ENCODE data around the gene DGCR6L. TPM values are rescaled to one million over a fixed set of nuclear protein-coding genes. Genes with fewer than 3 reads are reported as not detected.
A peak's percentile ranks its signal among the peaks of the same experiment; 100 is the strongest.
"Not testable (repeated sequence)": the region's sequence is repeated elsewhere in the genome, so short reads cannot be mapped to it uniquely, and the experiment has no call there.

DGCR6L gene
- total and polyA plus RNA-seq, 5 experiments from 2014 or later = 36.1 to 144 (median 104) TPM

DNA sequence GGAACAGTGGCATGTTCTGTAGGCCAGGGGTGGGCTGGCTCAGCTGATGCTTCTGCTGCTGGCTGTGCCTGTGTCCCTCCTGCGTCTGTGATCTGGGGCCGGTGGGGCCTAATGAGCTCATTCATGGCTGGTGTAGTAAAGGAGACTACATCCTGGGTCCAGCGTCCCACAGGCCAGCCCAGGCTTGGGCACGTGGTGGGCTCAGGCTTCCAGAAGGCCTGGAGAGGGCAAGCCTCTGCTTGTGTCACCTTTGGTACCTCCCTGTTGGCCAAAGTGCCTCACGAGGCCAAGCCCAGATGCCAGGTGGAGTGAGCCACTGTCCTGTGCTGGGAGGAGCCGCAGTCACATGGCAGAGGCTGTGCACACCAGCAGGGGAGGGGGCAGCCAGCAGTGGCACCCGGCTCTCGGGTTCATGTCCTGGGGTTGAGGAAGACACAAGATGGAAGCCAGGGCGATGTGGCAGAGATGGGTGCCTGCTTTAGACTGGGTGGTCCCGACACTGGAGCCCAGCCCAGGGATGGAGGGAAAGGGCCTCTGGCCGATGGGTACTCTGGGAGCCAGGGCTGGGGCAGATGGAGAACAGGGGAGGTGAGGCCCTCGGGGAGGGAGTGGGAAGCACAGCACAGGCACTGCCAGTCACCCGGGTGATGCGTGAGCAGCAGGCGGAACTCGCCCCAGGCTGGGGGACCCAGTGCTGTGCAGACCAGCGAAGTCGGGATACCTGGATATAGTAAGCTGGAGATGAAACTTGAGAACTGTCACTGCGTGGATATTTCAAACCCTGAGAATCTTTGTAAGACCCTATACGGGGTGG lies 8.4 kb downstream of the DGCR6L start:
- H3K9me3 Mint-ChIP-seq, H3K36me3 Mint-ChIP-seq, POLR2A ChIA-PET, H3K4me3 Mint-ChIP-seq, H3K4me1 Mint-ChIP-seq, H3K27me3 Mint-ChIP-seq, ATAC-seq: not testable (repeated sequence)
- peak overlapping the region in 3 of 10 donors; percentile 20 to 80 (median 67) for H3K27ac Mint-ChIP-seq
- peak in 1 of 10 donors; percentile 35 for DNase-seq

DNA sequence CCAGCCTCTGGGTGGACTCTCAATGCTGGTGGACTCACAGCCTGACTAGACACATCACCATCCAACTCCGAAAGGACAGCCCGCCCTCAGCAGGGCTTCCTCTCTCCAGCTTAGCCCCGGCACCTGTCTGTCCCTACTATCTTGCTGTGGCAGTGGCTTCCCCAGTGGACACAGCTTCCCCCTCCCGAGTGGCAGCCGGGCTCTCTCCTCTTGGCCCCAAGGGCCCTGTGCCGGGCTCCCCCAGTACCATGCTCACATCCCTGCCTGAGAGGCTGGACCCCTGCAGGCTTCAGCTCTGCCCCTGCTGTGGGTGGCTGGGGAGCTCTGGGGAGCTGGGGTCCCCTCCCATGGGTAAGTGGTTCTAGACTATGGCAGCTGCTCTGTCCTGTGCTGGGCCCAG lies 9.1 kb downstream of the DGCR6L start:
- DNase-seq = peak in 1 of 10 donors; percentile 42
- H3K27me3 Mint-ChIP-seq = not testable (repeated sequence)

DNA sequence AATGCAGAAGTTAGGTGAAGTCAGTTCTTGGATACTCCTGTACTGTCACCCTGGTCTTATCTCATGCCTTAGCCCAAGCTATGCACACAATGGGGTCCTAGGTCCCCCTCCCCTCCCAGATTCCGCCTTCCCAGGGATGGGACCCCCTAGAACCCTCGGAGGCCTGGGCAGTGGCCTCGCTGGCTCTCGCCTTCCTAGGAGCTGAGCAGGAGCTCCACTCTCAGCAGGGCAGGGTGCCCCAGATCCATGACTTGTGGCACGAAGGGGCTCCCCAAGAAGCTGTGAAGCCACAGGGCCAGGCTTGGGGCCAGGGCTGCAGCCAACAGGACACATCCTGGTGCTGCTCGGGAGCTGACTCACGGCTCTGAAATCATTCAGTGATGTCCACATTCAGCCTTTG lies 9.7 kb downstream of the DGCR6L start:
- H3K9me3 Mint-ChIP-seq, ATAC-seq, H3K27ac Mint-ChIP-seq, H3K4me1 Mint-ChIP-seq, H3K27me3 Mint-ChIP-seq, H3K4me3 Mint-ChIP-seq, H3K36me3 Mint-ChIP-seq, DNase-seq, POLR2A ChIA-PET: not testable (repeated sequence)

More for the DNA sequence above, 9.1 kb downstream of the DGCR6L start:
- H3K27ac Mint-ChIP-seq = peak overlapping the region in 4 of 10 donors; percentile 17 to 67 (median 38)
- H3K4me3 Mint-ChIP-seq, H3K9me3 Mint-ChIP-seq, H3K4me1 Mint-ChIP-seq, H3K36me3 Mint-ChIP-seq, ATAC-seq, POLR2A ChIA-PET: not testable (repeated sequence)

DNA sequence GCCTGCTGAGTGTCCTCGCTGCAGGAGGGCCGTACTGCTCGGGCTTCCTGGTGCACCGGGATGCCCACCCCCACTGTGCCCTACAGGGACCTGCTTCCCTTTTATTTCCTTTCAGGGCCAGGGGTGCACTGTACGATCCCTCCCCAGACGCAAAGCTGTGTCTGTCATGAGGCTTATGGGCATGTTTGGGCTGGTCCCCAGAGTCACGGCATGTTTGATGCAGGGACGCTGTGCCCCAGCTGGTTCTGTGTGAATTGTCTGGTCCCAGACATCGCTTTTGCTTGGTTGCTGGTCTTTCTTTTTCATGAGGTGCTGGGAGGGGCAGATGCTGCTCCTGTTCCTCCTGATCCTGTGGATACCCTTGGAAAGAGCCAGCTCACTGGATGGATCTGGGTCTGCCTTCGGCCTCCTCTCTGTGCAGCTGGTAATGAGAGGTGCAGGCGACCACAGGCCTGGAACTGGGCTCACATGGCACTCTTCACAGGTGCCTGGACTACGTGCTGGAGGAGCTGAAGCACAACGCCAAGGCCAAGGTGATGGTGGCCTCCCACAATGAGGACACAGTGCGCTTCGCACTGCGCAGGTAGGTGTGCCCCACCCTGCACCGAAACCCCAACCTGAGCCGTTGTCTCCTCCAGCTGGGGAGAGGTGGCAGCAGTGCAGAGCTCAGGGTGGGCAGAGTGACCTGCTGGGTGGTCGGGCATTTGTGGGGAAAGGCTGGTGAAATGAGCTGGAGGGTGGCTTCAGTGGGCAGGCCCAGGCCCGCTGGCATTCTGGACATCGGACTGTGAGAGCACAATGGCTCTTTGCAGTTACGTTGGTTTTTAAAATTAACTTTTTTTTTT lies 10.8 kb downstream of the DGCR6L start:
- peak overlapping the region in 2 of 10 donors; percentile 38 to 40 for H3K4me3 Mint-ChIP-seq
- H3K27me3 Mint-ChIP-seq, POLR2A ChIA-PET, H3K9me3 Mint-ChIP-seq, H3K4me1 Mint-ChIP-seq, ATAC-seq, H3K36me3 Mint-ChIP-seq: not testable (repeated sequence)
- peak in 1 of 10 donors; percentile 36 for DNase-seq
- H3K27ac Mint-ChIP-seq = peak overlapping the region in 1 of 10 donors; percentile 34

DNA sequence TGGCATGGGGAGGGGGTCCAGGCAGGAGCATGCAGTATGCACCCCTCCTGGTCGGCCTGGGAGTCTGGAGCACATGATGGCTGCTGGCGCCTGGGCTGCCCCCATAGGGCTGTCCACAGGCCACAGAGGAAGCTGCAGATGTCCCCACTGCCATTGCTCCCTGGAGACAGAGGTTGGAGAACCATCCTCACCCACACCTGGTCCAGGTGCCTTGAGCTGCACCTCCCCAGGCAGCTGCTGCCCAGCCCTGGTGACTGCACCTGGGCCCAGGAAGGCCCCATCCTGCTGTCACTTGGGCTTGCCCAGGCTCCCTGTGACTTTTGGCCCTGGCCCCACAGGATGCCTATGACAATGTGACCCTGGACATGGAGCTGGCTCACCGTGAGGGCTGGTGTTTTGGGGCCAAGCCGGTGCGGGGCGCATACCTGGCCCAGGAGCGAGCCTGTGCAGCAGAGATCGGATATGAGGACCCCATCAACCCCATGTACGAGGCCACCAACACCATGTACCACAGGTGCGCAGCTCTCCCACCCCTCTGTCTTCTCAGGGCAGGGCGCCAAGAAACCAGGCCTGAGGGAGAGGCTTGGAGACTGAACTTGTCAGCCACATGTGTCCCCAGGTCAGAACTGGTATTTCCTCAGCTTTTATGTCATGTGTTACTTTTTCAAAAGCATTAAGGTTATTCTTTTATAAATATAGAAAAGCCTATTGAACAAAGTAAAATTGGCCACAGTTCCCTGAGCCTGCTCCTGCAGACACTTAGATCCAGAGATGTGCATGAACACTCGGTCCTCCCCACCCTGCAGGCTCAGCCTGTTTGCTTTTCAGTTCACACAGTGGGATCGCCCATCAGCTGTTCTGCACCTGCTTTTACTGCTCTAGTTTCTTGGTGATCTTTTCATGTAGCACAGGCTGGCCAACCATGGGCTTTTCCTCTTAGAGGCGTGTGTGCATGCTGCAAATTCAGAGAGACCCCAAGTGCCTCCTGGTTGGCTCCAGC lies 12.1 kb downstream of the DGCR6L start:
- peak overlapping the region in 9 of 10 donors; percentile 11 to 54 (median 42) for H3K4me3 Mint-ChIP-seq
- H3K27me3 Mint-ChIP-seq, H3K9me3 Mint-ChIP-seq, H3K36me3 Mint-ChIP-seq, ATAC-seq, H3K4me1 Mint-ChIP-seq: not testable (repeated sequence)
- POLR2A ChIA-PET = interaction anchor here (0.9 to 1.0 kb wide), 3 partner anchors 12 to 177 kb away, joined by 3 read pairs; partner anchors contain the start of gene DGCR6L
- peak in 1 of 10 donors; percentile 9 for DNase-seq
- peak overlapping the region in 2 of 10 donors; percentile 12 to 36 for H3K27ac Mint-ChIP-seq

DNA sequence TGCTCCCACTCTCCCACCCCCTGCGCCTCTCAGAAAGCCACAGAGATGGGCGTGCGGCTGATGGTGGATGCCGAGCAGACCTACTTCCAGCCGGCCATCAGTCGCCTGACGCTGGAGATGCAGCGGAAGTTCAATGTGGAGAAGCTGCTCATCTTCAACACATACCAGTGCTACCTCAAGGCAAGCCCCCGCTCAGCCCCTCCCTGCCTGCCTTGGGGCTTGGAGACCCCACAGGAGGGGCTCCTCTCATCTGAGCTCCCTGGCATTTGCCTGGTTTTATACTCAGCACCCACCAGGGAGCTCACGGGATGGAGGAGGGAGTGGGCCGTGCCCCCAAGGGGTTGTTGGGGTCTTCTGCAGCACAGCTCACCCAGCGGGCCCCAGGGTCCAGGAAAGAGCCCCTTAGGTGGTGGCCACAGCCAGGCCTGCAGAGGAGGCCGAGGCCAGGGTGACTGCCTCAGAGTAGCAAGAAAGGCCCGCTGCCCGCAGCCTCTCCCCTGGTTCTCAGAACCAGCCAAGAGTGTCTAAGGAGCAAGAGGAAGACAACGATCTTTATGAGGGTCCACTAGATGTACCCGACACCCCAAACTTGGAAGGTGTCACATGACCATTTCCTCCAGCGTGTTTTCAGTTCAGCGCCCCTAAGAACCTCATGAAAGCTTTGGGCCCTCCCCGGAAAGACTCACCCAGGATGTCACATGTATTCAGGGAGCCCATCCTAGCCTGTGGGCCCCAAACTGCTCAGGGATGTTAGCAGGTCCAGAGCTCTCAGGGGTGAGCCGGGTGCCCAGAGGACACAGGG lies 13.0 kb downstream of the DGCR6L start:
- H3K9me3 Mint-ChIP-seq, H3K36me3 Mint-ChIP-seq, ATAC-seq, H3K4me1 Mint-ChIP-seq, H3K27me3 Mint-ChIP-seq: not testable (repeated sequence)
- Mint-ChIP-seq H3K4me3 (peak overlapping the region in 5 of 10 donors; percentile 10 to 54 (median 37)), H3K27ac (peak overlapping the region in 2 of 10 donors; percentile 36 to 90)
- DNase-seq = peak in 1 of 10 donors; percentile 60
- POLR2A ChIA-PET = interaction anchor here (0.9 to 1.0 kb wide), 2 partner anchors 13 to 14 kb away, joined by 3 read pairs; partner anchors contain the start of gene DGCR6L

DNA sequence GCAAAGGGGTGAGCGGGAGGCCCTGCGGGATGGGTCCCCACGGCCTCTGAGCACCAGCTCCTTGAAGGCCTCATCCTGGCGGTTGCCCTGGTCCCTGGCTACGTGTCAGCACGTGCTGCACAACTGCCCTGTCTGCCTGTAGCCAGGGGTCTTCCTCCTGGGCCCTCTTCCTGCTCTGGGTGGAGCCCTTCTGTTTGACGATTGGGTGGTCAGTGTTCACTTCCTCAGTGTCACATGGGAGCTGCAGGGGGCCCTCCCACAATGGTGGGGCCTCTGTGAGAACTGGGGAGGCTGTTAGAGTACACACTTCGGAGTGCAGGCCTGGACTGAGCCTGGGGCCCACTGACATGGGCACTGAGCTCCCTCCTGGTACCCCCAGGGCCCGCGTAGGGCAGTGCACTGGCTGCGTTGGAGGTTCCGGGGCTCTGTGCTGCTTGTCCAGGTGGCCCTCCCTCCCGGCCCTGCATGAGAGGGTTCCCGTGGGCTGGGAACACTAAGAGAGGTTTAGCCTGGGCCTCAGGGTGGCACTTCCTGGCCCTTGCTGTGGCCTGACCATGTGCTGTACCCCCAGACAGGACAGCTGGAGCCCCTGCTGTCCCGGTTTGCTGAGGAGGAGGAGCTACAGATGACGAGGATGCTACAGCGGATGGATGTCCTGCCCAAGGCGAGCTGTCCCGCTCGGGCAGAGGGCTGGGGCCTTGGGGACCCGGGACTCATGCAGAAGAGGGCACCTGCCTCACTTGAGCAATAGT lies 13.8 kb downstream of the DGCR6L start:
- H3K4me3 Mint-ChIP-seq = peak overlapping the region in 3 of 10 donors; percentile 10 to 45 (median 13)
- H3K27ac Mint-ChIP-seq = peak overlapping the region in 4 of 10 donors; percentile 73 to 93 (median 86)
- peaks cover 0 to 7% (median 3%) of the 10 kb centered on the region in 4 donors for H3K4me1 Mint-ChIP-seq
- no peak for ATAC-seq
- no peaks in the 10 kb centered on the region for H3K36me3 Mint-ChIP-seq
- H3K27me3 Mint-ChIP-seq = peaks cover 0 to 9% (median 0%) of the 10 kb centered on the region in 5 donors
- DNase-seq = peak in 3 of 10 donors; percentile 47 to 56 (median 55)
- POLR2A ChIA-PET = no interaction called here
- no peaks in the 10 kb centered on the region for H3K9me3 Mint-ChIP-seq

DNA sequence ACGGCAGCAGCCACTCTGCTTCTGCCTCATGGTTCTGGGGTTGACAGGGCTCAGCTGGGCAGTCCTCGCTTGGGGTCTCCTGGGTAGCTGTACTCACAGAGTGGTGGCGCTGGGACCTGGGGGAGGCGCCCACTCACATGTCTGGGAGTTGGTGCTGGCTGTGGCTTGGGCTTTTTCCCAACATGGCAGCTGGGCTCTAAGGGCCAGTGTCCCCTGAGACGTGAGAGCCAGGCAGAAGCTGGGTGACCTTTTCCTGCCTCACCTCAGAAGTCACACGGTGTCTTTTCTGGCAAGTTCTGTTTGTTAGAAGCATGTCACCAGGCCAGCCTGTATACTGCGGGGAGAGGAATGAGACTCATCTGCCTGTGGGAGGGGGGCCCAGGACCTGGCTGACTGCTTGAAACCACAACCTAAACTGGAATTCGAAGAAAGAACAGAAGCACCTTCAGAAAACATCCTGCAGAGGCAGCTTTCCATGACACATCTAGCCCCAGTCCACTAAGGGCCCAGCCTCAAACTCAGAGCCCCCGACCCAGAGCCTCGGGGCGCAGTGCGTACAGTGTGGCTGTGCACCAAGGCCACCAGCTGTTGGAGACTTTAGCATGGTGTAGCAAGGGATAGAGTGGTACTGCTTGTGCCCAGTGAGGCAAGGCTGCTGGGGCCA lies 14.5 kb downstream of the DGCR6L start:
- ATAC-seq, H3K9me3 Mint-ChIP-seq, H3K4me1 Mint-ChIP-seq, H3K36me3 Mint-ChIP-seq, H3K27me3 Mint-ChIP-seq, POLR2A ChIA-PET: not testable (repeated sequence)
- H3K27ac Mint-ChIP-seq = peak overlapping the region in 2 of 10 donors; percentile 29 to 81
- peak in 1 of 10 donors; percentile 18 for DNase-seq
- peak overlapping the region in 1 of 10 donors; percentile 10 for H3K4me3 Mint-ChIP-seq

DNA sequence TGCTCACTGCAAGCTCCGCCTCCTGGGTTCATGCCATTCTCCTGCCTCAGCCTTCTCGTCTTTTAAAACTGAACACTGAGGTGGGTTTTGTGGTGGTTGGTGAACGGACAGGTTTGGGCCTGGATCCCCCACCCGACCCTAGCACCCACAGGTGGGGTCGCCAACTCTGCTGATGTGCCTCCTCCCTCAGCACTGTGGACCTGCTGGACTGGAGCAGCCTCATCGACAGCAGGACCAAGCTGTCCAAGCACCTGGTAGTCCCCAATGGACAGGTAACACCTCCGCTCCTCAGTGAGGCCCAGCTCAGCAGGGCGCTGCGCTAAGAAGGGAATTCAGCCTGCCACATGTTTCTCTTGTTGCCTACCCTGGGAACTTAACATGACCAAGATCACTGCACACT lies 15.2 kb downstream of the DGCR6L start:
- no peak overlapping the region for H3K4me3 Mint-ChIP-seq
- H3K36me3 Mint-ChIP-seq = no peaks in the 10 kb centered on the region
- no peak for DNase-seq
- H3K27ac Mint-ChIP-seq = peak overlapping the region in 1 of 10 donors; percentile 63
- no peaks in the 10 kb centered on the region for H3K9me3 Mint-ChIP-seq
- POLR2A ChIA-PET = no interaction called here
- H3K4me1 Mint-ChIP-seq = peaks cover 2 to 11% (median 8%) of the 10 kb centered on the region in 4 donors
- peaks cover 0 to 9% (median 0%) of the 10 kb centered on the region in 5 donors for H3K27me3 Mint-ChIP-seq
- no peak for ATAC-seq

DNA sequence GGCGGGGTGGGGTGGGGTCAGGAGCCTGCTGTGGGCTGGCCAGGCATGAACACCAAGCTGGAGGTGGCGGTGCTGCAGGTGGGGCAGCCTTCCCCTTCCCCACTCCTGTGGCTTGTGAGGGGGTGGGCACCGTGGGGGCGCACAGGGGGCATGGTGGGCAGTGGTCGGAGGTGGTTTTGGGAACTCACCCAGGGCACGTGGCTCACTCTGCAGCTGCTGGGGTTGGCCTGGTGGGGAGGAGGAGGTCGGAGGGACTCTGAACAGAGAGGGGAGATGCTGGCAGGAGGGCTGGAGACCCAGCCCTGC lies 16.7 kb downstream of the DGCR6L start:
- DNase-seq, POLR2A ChIA-PET, H3K27ac Mint-ChIP-seq: not testable (repeated sequence)

More for the DNA sequence above, 16.7 kb downstream of the DGCR6L start:
- H3K4me1 Mint-ChIP-seq = peaks cover 3 to 13% (median 10%) of the 10 kb centered on the region in 4 donors
- not testable (repeated sequence) for H3K27me3 Mint-ChIP-seq, H3K36me3 Mint-ChIP-seq, ATAC-seq, H3K4me3 Mint-ChIP-seq, H3K9me3 Mint-ChIP-seq
